Activated CD8-positive, alpha-beta memory T cell treated with anti-CD3 and anti-CD28 coated beads, Interleukin-2, amount 50 U/mL, for 48 hours (primary cell): ENCODE data around the gene DYTN.

Experiments
- DNase-seq: peaks from one replicate; pipeline ENCODE4 v3.0.0-alpha.2; 2020

DYTN gene

GRCh38 chr2:206696910-206697309 lies 21.3 kb downstream of the DYTN start:
- DNase-seq: no peak

GRCh38 chr2:206693399-206694137 lies 24.6 kb downstream of the DYTN start:
- DNase-seq: no peak

DNA sequence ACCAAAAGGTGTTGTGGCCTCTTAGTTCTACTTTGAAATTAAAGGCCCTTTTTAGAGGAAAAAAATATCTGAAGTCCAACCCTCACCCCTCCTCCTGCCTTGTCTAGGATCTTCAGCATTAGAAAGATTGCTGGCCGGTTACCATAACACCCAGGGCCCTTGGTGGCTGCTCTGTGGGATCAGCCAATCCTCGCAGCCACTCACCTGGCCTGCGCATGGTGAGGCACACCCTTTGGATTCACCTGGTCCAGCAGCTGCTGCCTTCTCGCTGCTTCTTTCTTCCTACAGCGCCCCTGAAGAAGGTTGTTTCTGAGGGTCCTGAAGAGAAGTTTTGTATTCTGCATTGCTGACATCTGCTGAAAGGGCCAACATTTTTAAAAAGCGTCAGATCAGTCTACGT lies 25.2 kb downstream of the DYTN start:
- DNase-seq: no peak

- no peak for DNase-seq
These were observed 29.2 kb downstream of the DYTN start for GRCh38 chr2:206688990-206689389.

DNA sequence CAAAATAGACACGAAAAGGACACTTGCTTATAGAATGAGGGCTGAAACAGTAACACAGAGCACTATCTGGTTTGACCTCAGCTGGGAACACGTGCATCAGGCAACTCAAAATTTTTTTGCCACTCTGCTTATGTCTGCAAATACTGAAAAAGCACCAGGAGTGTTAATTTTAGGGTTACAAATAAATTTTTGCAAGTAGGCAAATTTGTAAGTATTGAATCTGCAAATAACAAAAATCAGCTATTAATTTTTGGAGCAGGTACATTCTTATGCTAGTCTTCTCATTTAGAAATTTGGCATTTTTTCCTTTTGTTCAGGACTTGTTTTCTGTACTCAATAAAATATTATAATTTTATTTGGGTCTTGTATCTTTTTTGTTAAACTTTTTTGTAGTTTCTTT lies 29.7 kb downstream of the DYTN start:
- DNase-seq: no peak

DNA sequence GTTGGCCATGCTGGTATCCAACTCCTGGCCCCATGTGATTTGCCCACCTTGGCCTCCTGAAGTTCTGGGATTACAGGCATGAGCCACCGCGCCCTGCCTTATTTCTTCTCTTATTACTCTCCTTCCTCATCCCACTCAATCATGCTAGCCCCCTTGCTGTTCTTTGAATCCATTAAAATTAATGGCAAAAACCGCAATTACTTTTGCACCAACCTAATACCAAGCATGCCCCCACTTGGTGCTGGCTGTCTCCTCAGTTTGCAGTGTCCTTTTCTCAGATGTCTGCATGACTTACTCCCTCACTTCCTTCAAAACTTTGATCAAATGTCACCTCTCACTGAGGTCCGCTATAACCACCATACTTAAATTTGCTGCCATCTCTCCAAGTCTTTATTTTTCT lies 34.6 kb downstream of the DYTN start:
- no peak for DNase-seq

GRCh38 chr2:206670531-206671319 lies 47.5 kb downstream of the DYTN start:
- no peak for DNase-seq

- DNase-seq: no peak
These were observed 52.9 kb downstream of the DYTN start for GRCh38 chr2:206665251-206665650.

GRCh38 chr2:206657087-206657486 lies 61.1 kb downstream of the DYTN start:
- DNase-seq: no peak

- no peak for DNase-seq
These were observed 70.2 kb downstream of the DYTN start for GRCh38 chr2:206647985-206648384.

DNA sequence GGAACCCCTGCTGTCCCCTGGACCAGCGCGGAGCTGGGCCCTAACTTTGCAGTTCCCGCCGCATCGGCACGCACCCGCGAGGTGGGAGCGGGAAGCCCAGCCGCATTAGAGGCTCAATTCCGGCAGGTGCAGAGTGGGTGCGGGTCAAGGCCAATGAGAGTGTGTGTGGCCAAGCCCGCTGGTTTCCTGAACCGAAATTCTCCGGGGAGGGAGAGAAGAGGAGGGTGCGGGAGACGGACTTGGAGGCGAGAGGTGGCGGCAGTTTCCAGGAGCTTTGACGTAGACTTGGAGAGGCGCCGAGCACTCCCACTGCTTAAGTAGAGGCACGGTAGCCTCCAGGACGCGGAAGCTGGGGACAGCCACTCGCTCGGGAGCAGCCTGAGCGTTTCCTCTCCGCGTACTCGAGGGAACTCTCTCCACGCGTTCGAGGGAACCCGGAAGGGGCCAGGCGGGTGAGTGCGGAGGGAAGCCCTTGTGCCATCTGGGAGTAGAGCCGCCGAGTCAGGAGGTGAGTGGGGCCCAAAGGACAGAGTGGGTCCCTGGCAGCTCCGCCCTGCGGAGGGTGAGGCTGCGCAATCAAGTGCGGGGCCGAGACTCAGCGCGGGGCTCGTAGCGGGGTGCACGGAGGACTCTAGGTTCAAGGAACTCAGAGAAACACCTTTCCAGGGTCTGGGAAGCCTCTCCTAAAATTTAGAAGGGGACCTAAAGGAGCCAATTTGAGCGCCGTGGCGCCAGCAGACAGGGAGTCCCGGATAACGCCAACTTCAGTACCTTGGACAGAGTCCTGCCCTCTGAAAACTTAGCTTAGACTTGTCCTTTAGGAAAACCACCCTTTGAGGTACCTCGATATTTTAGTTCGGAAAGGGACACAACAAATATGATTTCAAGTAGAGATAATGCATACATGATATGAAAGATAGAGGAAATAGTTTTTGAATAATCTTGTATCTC lies 75.8 kb downstream of the DYTN start, which contains the start of gene FAM237A:
Gene FAM237A (plus strand): TSS at position 413 of the 951 bp plus-strand sequence. CDS start 1,750 bp downstream, outside the sequence.
- no peak for DNase-seq

DNA sequence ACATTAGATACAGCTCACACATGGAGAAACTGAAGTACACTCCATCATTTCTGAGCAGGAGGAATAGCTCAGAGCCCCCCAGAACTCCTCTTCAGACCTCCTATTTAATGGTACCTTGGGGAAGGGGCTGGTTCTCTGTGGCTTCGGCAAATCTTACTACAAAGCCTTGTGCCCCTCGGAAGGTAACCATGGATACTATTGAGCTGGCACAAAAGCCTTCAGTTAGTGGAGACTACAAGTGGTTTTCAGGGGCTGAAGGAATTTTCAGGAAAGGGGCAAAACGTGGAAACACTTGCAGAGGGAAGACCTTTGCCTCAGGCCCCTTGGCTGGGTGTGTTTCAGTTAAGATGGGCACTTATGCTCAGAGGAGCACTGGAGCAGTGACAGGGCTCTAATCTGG lies 77.0 kb downstream of the DYTN start:
- DNase-seq: no peak

DNA sequence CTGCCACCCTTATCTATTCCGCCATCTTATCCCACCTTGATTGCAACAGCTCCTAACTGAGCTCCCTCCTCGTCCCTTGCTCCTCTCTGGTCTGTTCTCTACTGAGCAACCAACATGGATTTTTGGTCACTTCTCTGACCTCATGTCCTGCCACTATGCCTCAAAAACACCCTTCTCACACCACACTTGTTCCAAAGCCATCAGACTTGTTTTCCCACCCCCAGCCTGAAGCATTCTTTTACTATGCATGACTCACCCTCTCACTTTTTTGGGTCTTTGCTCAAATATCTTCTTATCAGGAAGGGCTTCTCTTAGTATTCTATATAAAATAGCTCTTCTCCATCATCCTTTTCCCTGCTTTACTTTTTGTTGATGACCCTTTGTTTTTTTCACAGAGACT lies 78.6 kb downstream of the DYTN start:
- no peak for DNase-seq

GRCh38 chr2:206635015-206635414 lies 83.2 kb downstream of the DYTN start:
- no peak for DNase-seq

DNA sequence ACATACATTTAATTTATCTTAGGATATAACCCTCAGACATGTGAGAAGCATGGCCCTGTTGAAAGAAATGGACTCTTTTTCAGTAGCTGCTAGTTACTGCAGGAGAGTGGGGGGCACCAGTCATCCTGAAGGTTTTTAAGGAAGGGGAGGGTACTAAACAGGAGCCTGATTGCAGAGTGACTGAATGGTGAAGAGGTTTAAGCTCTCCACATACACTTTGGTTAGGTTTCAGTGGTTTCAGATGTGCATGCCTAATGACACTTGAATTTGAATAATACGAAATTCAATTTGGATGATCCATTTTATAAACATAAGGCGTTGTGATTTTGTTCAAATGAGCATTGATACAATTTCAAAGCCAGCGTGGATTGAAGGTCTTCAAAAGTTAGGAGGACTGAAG lies 86.9 kb downstream of the DYTN start:
- DNase-seq: no peak

DNA sequence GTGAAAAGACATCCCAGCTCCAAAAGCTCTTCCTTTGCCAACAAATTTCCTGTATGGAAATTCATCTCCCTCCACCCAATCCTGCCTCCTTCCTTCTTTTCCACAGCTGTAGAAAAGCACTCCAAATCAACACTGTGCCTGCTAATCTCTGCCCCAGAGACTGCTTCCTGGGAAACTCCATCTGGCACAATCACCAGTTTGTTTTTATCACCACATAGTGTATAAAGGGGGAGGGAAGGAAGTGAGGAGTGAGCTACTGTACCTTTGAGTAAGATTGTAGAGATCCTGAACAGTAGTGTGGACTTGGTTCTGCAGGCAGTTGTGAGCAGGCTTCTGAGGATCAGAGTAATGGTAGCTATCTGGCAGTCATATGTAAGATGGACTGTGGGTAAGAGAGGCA lies 90.6 kb downstream of the DYTN start:
- no peak for DNase-seq

- no peak for DNase-seq
These were observed 92.1 kb downstream of the DYTN start for GRCh38 chr2:206626108-206626507.

DNA sequence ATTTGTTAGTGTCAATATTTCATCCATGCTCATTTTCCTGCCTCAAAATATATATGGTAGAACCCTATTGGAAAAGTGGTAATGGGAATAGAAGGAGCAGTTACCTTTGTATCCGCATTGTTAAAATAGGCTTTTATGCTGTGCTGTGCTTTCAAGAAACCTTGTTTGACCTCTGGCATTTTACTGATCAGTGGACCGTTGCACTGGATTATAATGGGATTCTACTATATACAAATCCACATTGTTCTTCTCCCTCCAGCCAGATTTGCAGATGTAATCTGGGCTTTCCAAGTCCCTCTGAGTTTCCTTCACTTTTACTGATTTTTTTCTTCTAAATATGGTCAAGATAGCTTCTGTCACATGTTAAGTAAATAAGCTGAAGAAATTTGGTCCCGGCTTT lies 99.2 kb downstream of the DYTN start:
- DNase-seq: no peak

DNA sequence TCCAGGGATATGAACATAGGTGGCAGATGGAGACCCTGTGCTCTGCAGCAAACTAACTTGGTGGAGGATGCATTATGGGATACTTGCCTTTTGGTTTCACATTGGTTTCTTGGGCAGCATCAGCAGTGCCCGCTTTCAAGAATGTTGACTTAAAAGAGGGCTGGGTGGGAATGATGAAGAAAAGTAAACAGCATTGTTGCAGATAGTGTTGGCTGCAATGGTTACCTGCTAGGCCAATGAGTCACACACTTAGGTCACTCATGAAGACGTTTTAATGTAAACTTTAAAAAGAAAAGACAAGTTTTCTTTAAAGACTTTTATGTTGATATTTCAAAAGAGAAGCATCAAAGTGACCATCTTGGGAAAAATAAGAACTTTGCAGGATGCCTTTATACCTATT lies 102.0 kb downstream of the DYTN start:
- DNase-seq: no peak

DNA sequence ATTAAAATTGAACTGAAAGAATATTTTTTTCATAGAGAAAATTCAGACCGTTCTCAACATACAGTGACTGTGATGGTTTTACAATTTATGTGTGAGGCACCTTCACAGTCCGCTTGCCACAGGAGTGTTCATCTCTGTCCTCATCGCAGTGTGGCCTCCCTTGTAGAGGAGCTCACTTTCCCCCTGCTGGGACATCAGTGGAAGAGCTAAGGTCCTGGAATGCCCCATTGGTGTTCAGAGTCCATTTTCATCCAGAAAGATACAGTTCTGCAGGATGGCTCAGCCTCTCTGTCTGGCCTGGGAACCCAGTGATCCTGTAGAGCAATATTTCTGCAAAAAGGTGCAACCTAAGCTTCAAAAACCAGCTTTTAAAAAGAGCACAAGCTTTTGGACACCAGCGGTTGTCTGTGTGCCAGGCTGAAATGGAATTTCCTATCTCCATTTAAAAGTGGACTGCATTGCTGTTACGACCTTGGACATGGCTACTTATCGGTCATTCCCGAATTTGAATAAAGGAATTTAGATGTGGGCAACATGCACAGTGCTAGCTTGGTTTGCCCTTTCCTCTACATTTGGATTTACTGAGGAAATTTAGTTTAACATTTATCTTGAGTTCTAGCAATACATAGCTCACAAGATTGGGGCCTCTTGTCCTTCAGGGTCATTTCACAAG lies 102.6 kb downstream of the DYTN start:
- no peak for DNase-seq

GRCh38 chr2:206614811-206615210 lies 103.4 kb downstream of the DYTN start:
- no peak for DNase-seq

DNA sequence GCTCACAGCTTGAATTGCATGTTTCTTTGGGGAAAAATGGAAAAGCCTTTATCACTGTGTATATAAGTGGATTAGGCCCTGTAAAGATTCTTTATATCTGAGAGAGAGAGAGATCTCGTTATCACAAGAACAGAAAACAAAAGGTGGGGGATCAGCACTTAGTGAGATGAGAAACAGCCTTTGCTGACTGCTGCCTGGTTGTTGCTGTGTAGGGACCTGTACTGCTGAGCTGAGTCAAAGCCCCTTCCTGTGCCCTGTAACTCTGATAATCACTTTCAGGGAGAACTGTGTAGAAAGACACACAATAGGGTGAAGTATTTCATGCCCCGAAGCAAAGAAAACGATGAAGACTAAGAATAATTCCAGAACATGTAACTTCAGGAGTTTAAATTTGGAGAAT lies 106.5 kb downstream of the DYTN start:
- DNase-seq: no peak

DNA sequence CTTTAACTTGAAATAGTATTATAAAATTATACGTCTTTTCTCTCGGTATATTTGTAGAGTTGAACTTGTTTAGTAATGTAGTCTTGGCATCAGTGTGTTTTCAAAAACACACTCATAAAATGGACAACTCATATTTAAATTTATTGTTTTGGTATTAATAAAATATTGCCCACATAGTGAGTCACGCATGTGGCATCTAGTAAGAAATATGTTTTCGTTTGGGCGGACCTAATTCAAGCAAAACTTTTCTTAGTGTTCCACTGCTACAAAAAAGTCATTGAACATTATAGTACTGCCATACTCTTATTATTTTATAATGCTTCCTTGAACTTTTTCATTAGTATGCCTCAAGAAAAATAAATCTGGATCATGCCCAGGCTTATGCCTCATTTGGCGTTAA lies 107.0 kb downstream of the DYTN start:
- DNase-seq: no peak
